HuH-7 (cell line): Measurements from ENCODE around the gene KIF4A.
A peak's percentile ranks its signal among the peaks of the same experiment; 100 is the strongest.
"Not testable (repeated sequence)": the region's sequence is repeated elsewhere in the genome, so short reads cannot be mapped to it uniquely, and the experiment has no call there.

Source experiments
- DNase-seq: peaks from one replicate; pipeline ENCODE4 v3.0.0; 2011; ENCODE audit warnings: low spot score

Gene KIF4A, protein sequence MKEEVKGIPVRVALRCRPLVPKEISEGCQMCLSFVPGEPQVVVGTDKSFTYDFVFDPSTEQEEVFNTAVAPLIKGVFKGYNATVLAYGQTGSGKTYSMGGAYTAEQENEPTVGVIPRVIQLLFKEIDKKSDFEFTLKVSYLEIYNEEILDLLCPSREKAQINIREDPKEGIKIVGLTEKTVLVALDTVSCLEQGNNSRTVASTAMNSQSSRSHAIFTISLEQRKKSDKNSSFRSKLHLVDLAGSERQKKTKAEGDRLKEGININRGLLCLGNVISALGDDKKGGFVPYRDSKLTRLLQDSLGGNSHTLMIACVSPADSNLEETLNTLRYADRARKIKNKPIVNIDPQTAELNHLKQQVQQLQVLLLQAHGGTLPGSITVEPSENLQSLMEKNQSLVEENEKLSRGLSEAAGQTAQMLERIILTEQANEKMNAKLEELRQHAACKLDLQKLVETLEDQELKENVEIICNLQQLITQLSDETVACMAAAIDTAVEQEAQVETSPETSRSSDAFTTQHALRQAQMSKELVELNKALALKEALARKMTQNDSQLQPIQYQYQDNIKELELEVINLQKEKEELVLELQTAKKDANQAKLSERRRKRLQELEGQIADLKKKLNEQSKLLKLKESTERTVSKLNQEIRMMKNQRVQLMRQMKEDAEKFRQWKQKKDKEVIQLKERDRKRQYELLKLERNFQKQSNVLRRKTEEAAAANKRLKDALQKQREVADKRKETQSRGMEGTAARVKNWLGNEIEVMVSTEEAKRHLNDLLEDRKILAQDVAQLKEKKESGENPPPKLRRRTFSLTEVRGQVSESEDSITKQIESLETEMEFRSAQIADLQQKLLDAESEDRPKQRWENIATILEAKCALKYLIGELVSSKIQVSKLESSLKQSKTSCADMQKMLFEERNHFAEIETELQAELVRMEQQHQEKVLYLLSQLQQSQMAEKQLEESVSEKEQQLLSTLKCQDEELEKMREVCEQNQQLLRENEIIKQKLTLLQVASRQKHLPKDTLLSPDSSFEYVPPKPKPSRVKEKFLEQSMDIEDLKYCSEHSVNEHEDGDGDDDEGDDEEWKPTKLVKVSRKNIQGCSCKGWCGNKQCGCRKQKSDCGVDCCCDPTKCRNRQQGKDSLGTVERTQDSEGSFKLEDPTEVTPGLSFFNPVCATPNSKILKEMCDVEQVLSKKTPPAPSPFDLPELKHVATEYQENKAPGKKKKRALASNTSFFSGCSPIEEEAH

DNA sequence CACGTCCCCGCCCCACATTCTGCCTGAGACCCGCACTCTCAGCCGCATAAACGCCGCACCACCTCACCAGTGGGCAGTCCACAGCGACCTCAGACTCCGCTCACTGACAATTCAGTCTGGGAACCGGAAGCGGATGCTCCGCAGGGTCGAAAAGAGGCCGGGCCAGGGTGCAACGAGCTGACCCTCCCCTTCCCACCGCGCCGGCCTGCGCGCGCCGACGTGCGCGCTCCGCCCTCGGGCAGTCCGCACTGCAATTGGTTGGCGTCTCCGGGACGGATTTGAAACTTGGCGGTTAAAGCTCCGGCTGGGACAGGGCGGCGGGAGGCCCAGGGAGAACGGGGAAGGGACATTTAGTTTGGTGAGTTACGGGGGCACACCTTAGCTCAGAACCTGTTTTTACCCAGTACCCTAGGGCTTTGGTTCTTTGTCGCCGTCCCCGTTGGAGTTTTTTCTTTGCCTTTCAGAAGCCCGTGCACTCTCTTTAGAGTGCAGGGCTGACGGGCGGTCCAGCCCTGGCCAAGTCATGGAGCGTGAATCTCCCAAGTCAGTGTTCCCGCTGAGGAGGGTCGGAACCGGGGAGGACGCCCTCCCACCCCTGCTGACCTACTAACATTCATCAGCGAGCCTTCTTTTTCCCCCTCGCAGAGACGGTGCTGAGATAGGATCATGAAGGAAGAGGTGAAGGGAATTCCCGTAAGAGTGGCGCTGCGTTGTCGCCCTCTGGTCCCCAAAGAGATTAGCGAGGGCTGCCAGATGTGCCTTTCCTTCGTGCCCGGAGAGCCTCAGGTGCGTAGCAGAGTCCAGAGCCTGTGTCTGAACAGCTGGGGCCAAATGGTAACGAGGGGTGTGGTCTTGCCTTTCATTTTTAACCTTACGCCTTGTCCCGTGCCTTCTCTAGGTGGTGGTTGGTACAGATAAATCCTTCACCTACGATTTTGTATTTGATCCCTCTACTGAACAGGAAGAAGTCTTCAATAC lies at the start of gene KIF4A, which contains the start of gene PDZD11:
Gene KIF4A, plus strand, starts transcription at position 312 of the 978 bp plus-strand sequence. Its CDS starts 355 bp downstream, at position 667.
Gene PDZD11, minus strand, starts transcription at position 135 of the 978 bp plus-strand sequence. CDS start 586 bp downstream, outside the sequence.
- peak; percentile 94 for DNase-seq

DNA sequence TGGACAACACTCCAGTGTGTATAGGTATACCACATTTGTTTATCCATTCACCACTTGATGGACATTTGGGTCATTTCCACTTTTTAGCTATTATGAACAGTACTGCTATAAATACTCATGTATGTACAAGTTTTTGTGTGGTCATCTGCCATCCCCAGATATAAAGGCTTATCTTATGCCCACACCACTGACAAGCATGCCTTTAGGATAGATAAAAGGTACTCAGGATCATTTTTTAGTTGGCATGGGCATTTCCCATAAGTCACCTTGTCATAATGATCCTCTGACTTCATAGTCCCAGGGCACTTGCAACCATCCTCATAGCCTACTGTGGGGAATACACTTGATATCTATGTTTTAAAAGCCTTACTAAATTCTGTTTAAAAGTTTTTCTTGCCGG lies 49.2 kb upstream of the KIF4A start:
- DNase-seq = no peak

DNA sequence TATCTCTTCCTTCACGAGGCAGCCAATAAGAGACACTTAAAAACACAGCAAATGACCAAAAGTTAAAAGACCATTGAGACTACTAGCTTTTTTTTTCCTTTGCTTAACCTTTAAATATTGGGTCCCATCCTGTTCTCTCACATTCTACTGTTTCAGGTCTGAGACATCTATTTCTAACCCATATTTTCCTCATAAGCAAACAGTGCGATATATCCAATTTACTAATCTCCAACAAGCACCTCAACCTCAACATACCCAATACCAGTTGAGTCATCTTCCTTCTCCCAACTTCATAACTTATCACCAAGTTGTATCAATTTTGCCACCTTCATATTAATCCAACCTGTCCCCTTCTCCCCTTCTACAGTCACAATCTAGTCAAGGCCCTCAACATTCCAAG lies 48.4 kb upstream of the KIF4A start:
- DNase-seq = no peak

DNA sequence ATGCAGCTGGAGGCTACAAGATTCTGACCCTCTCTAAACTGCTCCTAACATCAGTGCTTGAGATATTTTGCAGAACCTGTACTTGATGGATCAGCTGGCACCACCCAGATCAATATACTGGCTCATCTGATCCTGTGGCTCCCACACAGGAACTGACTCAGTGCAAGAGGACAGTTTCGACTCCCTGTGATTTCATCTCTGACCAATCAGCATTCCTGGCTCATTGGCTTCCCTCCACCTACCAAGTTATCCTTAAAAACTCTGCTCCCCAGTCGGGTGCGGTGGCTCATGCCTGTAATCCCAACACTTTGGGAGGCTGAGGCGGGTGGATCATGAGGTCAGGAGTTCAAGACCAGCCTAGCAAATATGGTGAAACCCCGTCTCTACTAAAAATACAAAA lies 46.3 kb upstream of the KIF4A start:
- DNase-seq = not testable (repeated sequence)

DNA sequence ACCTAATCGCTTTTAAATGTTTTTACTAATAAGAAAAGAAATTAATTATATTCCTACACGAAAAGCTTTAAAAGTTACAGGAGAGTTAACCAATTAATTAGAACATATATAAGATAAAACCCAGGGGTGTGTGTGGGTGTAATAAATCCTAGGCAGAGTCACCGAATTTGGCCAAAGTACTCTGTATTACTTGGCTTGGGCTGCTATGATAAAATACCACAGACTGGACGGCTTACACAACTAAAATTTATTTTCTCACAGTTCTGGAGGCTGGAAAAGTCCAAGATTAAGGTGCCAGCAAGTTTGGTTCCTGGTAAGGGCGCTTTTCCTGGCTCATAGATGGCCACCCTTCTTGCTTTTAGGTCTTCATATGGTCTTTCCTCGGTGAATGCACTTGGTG lies 45.0 kb upstream of the KIF4A start:
- no peak for DNase-seq

DNA sequence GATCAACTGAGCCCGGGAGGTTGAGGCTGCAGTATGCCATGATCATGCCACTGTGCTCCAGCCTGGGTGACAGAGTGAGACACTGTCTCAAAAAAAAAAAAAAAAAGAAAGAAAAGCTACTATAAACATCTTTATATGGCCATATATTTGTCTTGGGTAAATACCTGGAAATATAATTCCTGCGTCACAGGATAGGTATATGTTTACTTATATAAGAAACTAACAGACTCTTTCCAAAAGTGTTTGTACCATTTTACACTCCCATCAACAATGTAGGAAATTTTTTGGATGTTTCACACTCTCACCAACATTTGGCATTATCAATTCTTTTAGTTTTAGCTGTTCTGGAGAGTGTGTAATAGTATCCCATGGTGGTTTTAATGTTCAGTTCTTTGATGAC lies 42.7 kb upstream of the KIF4A start:
- DNase-seq = no peak

DNA sequence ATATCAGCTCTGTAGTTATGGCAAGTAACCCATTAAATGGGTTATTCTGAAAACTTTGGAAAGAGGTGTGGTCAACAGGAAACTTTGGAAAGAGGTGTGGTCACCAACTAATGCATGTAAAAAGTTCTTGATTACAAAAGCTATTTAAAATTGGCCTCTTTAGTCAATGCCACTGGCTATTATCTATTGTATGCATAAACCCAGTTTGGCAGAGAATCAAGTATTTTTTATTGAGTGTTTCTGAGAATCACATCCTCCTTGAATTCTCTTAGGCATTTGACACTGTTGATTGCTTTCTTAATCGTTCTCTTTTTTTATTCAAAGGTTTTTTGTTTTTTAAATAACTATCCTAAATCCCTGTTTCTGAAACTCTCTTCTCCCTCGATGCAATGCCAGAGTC lies 37.4 kb upstream of the KIF4A start:
- DNase-seq = no peak

DNA sequence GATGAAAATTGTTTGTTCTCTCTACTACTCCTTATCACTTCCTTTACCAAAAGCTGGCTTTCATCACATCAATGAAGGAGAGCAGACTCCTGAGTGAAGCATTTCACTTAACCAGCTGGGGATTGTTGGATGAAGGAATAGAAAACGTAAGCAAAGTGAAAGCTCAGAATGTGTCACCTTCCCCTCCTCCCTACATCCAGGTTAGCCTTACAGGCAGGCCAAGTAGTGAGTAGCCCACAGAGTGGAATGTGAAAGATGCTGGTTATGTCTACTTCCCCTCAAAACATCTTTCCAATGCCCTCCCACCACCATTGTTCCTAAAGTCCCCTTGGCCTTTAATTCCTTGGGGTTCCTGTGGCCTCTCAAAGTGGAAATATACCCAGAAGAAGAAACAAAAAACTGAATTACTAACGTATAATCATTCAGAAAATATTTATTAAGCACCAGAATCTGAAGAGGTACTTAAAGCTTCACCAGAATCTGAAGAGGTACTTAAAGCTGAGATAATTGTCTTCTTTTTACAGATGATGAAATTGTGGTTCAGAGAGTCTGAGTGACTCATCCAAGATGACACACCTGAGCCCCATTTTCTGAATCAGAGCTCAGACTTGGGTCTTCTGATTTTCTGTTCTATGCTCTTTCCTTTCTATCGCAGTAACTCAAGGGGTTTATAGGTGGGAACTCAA lies 36.4 kb upstream of the KIF4A start:
- no peak for DNase-seq

DNA sequence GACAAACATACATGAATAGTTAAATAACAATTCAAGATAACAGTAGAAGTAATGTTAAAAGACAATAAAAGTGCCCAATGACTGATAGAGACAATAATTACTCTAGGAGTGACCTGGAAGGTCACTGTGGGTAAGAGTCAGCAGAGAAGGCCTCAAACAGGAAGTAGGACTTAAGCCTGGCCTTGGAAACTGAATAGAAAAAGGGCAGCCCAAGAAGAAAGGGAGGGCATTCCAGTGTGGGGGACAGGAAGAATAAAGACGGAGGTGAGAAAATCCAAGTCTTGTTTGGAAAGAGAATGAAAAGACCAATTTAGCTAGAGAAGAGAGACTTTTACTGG lies 35.9 kb upstream of the KIF4A start:
- DNase-seq = no peak

DNA sequence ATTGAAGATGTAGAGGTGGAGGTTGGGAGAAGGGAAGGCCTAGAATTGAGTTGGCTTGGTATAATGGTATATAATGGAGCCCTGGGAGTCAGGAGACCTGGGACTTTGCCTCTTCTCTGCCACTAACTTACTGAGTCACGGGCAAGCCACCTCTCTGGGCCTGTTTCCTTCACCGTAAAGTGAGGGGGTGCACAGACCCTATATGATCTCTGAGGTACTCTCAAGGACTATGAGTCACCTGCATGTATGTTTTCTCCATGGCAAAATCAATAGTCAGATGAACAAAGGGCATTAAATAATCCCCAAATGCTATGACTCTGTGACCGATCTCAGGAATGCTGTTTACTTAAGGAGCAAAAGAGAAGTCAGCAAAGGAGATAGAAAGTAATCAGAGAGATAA lies 35.0 kb upstream of the KIF4A start:
- DNase-seq = no peak

DNA sequence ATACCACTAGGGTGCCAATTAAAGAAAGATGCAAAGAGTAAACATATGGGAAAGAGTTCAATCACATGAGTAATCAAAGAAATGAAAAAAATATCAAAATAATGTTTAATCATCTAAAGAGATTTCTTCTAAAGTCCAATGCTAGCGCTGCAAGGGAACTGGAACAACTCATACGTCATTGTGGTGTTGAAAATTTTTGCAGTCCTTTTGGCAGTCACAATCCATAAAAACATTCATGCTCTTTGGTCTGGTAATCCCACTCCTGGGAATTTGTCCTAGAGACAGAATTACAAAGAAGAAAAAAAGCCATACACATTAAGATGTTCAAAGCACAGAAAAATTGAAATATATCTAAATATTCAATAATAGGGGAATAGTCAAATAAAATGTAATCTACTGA lies 34.5 kb upstream of the KIF4A start:
- DNase-seq = no peak

DNA sequence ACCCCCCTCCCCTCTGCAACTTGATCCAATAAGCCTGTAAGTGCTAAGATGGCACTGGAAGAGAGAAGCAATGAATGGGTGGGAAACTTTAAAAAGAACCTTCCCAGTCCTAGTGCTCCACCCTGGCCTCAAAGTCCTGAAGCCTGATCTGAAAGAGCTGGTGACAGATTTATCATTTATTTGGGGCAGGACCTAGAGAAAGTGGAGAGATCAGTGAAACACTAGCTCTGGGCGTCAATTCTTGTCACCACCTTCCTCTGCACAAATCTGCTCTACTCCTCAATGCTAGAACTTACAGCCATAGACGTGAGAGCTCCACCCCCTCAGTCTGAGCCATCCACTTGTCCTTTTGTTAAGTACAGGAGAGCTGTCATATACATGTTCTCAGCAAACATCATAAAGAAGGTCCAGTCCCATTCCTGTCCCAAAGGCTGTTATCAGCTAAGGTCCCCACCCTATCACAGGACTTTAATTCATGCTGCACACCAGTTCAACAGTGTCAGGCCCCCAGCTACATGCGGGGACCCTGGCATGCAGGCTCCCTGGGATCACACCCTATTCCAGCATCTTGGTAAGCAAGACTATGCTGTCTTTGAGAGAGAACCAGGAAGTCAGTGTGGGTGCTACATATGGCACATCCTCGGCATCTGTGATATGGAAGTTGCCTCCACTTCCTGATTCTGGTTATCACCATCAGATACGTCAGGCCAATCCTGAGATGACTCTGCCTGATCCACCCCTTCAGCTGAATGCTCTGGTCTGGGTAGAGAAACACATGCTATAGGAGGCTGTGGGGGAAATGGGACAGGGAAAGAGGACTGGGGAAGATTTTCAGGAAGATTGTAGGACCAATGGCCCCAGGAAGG lies 32.2 kb upstream of the KIF4A start:
- no peak for DNase-seq

DNA sequence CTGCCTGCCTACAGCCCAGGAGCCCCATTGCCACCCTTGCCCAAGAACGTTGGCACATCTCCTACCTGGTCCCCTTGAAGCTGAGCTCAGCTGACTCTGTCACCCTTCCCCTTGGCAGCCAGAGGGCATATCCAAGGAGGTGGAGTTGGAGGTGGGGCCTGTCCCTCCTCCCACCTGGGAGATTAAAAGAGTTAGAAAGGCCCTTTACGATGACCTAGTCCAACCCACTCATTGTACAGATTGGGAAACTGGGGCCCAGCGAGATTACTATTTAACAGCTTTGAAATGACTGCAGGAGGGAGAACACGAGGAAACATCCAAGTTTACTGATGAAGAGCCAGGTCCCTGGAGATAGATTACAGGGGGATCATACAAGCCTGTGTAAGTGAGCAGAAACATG lies 29.8 kb upstream of the KIF4A start, which contains the start of gene P2RY4:
Gene P2RY4, minus strand, starts transcription at position 101 of the 400 bp plus-strand sequence. CDS start 580 bp downstream, outside the sequence.
- DNase-seq = no peak

DNA sequence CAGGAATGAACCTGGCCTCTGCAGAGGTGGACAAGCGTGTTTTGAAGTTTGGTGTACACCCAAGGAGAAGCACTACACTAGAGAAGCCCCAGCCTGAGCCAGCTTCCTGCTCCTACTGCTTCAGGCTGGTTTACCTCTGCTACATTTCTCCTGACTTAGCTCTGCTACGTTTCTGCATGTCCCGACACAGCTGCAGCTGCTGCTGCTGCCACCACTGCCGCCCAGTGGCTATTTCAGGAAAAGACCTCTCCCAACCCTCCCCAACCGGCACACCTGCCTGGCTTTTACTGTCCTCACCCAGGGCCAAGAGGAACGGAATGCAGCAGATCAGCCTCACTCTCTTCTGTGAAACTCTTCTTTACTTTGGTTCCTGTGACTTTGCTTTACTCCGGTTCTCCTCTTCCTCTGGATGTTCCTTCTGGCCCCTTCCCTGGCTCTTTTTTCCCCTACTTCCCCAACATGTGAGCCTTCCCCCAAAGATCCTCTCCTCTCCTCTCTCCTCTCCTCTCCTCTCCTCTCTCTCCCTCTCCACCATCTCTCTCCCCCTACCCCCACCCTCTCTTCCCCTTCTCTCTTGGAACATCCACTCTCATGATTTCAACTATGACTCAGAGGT lies 26.8 kb upstream of the KIF4A start:
- DNase-seq = peak; percentile 57

DNA sequence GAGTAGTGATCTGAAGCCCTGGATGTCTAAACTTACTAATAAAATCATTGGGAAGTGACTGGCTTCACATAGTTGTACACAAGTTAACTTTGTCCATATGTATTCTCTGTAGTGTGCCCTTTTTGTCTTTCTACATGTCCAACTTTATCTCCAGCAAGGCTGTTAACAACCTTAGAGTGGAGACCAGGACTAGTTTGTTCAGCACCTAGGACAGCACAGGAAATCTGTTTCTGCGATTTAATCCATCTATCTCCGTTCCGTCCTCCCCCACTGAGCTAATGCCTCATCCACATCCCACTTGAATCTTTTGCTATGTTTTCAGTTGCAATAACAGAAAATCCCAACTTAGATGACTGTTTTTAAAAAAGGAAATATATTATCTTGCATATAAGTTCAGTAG lies 25.1 kb upstream of the KIF4A start:
- no peak for DNase-seq

DNA sequence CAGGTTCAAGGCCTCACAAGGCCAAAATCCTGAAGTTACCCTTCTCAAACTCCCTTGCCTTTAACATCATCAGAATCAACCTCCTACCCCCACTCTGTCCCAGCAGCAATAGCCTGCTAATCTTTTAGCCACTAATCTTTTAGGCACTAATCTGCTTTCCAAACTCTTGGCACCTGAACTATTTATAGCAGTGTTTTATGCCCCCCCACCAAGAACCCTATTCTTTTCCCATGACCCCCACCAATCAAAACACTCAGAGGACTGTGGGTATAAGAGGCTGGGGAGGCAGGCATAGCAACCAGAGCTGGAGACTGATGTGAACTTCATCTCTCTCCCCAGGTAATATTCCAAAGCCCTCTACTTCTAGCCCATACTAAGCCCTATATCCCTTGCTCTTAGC lies 21.9 kb upstream of the KIF4A start, which contains the start of gene ARR3:
Gene ARR3, plus strand, starts transcription at position 301 of the 400 bp plus-strand sequence. CDS start 1,052 bp downstream, outside the sequence.
- no peak for DNase-seq

DNA sequence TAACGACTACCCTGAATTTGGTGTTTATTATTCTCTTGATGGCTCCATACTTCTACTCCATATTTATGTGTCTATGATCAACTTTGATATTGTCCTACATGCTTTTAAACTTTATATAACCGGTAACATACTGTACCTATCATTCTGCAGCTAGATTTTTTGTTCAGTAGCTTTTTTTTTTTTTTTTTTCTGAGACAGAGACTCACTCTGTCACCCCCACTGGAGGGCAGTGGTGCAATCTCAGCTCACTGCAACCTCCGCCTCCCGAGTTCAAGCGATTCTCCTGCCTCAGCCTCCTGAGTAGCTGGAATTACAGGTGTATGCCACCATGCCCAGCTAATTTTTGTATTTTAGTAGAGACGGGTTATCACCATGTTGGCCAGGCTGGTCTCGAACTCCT lies 15.9 kb upstream of the KIF4A start:
- DNase-seq = not testable (repeated sequence)

DNA sequence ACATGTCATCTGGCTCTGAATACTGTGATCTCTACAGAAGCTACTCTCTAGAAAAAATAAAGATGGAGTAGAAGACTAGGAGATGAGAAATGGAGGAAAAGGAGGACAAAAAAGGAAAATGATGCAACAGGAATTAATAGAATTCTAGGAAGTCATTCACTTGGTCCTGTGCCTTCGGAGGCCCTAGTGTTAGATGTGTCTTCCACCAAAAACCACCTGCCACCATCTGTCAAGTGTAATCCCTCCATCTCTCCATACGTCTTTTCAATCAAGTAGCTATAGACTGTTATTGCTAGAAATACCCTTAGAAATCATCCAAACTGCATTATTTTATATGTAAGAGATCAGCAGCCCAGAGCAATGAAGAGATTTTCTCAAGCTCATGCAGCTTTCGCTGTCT lies 10.8 kb upstream of the KIF4A start:
- no peak for DNase-seq

DNA sequence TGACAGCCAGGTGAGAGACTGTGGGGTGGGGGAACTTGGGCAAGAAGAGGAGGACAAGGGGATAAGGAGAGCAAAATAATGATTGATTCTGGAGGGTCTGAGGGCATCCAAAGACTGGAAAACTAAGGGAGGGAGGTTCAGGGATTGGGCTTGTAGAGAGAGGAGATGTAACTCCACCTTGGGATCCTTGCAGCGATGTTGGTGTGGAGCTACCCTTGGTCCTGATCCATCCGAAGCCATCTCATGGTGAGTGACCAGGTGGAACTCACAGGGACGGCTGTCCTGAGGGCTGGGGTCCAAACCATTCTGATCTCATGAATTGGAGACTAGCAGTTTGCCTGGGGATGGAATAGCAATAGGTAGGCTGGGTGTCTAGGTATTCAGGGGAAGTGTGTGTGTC lies 9.3 kb upstream of the KIF4A start:
- no peak for DNase-seq
